HepG2 (cell line): ENCODE data around the gene PPP4R2. TPM values are rescaled to one million over a fixed set of nuclear protein-coding genes. Genes with fewer than 3 reads are reported as not detected.
A peak's percentile ranks its signal among the peaks of the same experiment; 100 is the strongest.

Experiments
- CHD4 ChIP-seq: fragments of 200-600 bp; sonication (generic); IDR thresholded peaks from 2 replicates; pipeline ENCODE4 v1.7.0; 2017; ENCODE audit warnings: mild to moderate bottlenecking, low read length, borderline replicate concordance
- HMGXB4 ChIP-seq, 2 experiments: sonication (generic) in 1 of 2; formaldehyde crosslinking in 1 of 2; IDR thresholded peaks; 2 replicates each; pipeline versions ENCODE4 v1.4.0 to v1.6.1; 2018 to 2020; ENCODE audit warnings: missing genetic modification reagents in 2 of 2, borderline replicate concordance in 1 of 2, low read depth in 1 of 2, mild to moderate bottlenecking in 1 of 2, missing biosample characterization in 1 of 2
- KAT8 ChIP-seq: IDR thresholded peaks from 2 replicates; pipeline ENCODE4 v1.6.1; 2016; ENCODE audit warnings: missing genetic modification reagents, missing compliant biosample characterization
- KMT2B ChIP-seq: IDR thresholded peaks from 2 replicates; pipeline ENCODE4 v1.6.1; 2016; ENCODE audit warnings: missing genetic modification reagents, missing compliant biosample characterization
- MLLT10 ChIP-seq: sonication (generic); formaldehyde crosslinking; IDR thresholded peaks from 2 replicates; pipeline ENCODE4 v1.4.0; 2020; ENCODE audit warnings: missing genetic modification reagents
- MTF1 ChIP-seq: sonication (generic); formaldehyde crosslinking; IDR thresholded peaks from 2 replicates; pipeline ENCODE4 v1.5.0; 2020; ENCODE audit warnings: missing genetic modification reagents
- NCOA5 ChIP-seq: sonication (generic); formaldehyde crosslinking; IDR thresholded peaks from 2 replicates; pipeline ENCODE4 v1.4.0; 2020; ENCODE audit warnings: missing genetic modification reagents
- NFYB ChIP-seq: sonication (generic); formaldehyde crosslinking; IDR thresholded peaks from 2 replicates; pipeline ENCODE4 v1.4.0; 2020; ENCODE audit warnings: missing genetic modification reagents
- NFYC ChIP-seq: IDR thresholded peaks from 2 replicates; pipeline ENCODE4 v1.6.1; 2016; ENCODE audit warnings: missing genetic modification reagents, missing compliant biosample characterization
- TP53 ChIP-seq: sonication (generic); formaldehyde crosslinking; conservative IDR thresholded peaks from 2 replicates; pipeline ENCODE4 v1.4.0; 2020; ENCODE audit warnings: missing genetic modification reagents
- ZNF224 ChIP-seq: sonication (generic); formaldehyde crosslinking; IDR thresholded peaks from 2 replicates; pipeline ENCODE4 v1.5.0; 2020; ENCODE audit warnings: mild to moderate bottlenecking, missing genetic modification reagents
- ZNF251 ChIP-seq: sonication (generic); formaldehyde crosslinking; IDR thresholded peaks from 2 replicates; pipeline ENCODE4 v1.9.0; 2021; ENCODE audit warnings: mild to moderate bottlenecking, missing genetic modification reagents
- ZNF768 ChIP-seq: sonication (generic); formaldehyde crosslinking; IDR thresholded peaks from 2 replicates; pipeline ENCODE4 v1.4.0; 2020; ENCODE audit warnings: missing genetic modification reagents
- polyA plus RNA-seq, 8 experiments: library from polyadenylated mRNA; depleted of rRNA in 3 of 8; stranded (reverse) in 7 of 8; unstranded in 1 of 8; fragments of >200 nt; fragmentation: Illumina TruSeq in 4 of 8; extraction: Trizol in 4 of 8; gene quantifications; 2 replicates each; pipeline versions ENCODE4 v1.2.1 to v1.2.3, GENCODE V29; 2011 to 2016; ENCODE audit warnings: low read depth in 4 of 8, missing spikeins in 1 of 8, mixed read lengths in 1 of 8; ENCODE audit not compliant: insufficient read depth in 1 of 8
- total RNA-seq, 5 experiments: library from RNA; depleted of rRNA; stranded (reverse); fragments of >200 nt; fragmentation: Illumina TruSeq; extraction: Trizol; gene quantifications; 2 replicates each; pipeline ENCODE4 v1.2.3, GENCODE V29; 2016; ENCODE audit warnings: low read depth in 1 of 5
- TF ChIP-seq, protein P1 (sequence below): sonication (generic); formaldehyde crosslinking; IDR thresholded peaks from 2 replicates; pipeline ENCODE4 v1.5.1; 2020; ENCODE audit warnings: mild to moderate bottlenecking, missing genetic modification reagents, borderline replicate concordance
- TF ChIP-seq, protein P2 (sequence below): sonication (generic); formaldehyde crosslinking; IDR thresholded peaks from 2 replicates; pipeline ENCODE4 v1.5.0; 2020; ENCODE audit warnings: missing genetic modification reagents

The PPP4R2 gene
- total and polyA plus RNA-seq, 2 of the 13 experiments (the other 11 are each of a cell fraction or from before 2014, with no cell fraction given), result 22.3 to 161 TPM

GRCh38 chr3:72996473-72997333 lies at the start of gene PPP4R2 (continued):
- TF ChIP-seq, protein P1, sequence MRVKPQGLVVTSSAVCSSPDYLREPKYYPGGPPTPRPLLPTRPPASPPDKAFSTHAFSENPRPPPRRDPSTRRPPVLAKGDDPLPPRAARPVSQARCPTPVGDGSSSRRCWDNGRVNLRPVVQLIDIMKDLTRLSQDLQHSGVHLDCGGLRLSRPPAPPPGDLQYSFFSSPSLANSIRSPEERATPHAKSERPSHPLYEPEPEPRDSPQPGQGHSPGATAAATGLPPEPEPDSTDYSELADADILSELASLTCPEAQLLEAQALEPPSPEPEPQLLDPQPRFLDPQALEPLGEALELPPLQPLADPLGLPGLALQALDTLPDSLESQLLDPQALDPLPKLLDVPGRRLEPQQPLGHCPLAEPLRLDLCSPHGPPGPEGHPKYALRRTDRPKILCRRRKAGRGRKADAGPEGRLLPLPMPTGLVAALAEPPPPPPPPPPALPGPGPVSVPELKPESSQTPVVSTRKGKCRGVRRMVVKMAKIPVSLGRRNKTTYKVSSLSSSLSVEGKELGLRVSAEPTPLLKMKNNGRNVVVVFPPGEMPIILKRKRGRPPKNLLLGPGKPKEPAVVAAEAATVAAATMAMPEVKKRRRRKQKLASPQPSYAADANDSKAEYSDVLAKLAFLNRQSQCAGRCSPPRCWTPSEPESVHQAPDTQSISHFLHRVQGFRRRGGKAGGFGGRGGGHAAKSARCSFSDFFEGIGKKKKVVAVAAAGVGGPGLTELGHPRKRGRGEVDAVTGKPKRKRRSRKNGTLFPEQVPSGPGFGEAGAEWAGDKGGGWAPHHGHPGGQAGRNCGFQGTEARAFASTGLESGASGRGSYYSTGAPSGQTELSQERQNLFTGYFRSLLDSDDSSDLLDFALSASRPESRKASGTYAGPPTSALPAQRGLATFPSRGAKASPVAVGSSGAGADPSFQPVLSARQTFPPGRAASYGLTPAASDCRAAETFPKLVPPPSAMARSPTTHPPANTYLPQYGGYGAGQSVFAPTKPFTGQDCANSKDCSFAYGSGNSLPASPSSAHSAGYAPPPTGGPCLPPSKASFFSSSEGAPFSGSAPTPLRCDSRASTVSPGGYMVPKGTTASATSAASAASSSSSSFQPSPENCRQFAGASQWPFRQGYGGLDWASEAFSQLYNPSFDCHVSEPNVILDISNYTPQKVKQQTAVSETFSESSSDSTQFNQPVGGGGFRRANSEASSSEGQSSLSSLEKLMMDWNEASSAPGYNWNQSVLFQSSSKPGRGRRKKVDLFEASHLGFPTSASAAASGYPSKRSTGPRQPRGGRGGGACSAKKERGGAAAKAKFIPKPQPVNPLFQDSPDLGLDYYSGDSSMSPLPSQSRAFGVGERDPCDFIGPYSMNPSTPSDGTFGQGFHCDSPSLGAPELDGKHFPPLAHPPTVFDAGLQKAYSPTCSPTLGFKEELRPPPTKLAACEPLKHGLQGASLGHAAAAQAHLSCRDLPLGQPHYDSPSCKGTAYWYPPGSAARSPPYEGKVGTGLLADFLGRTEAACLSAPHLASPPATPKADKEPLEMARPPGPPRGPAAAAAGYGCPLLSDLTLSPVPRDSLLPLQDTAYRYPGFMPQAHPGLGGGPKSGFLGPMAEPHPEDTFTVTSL, result no peak
- TF ChIP-seq HMGXB4 (CRISPR knock-in tag; IDR thresholded peaks at IDR 0.05; ENCODE audit: borderline replicate concordance in 1 of 2, low read depth in 1 of 2), result peak; percentile 64 to 82; a peak in 3 of 4 replicates
- TF ChIP-seq MLLT10 (CRISPR knock-in tag), result no peak
- no peak for TF ChIP-seq ZNF224
- no peak for TF ChIP-seq NFYB (CRISPR knock-in tag)
- no peak for TF ChIP-seq MTF1 (CRISPR knock-in tag)
- no peak for TF ChIP-seq ZNF251 (CRISPR knock-in tag)
- no peak for TF ChIP-seq NCOA5
- no peak for TF ChIP-seq ZNF768 (CRISPR knock-in tag)
- TF ChIP-seq KMT2B (CRISPR knock-in tag), result peak; percentile 29; the same call in 1 of the 2 replicates
- TF ChIP-seq, protein P2, sequence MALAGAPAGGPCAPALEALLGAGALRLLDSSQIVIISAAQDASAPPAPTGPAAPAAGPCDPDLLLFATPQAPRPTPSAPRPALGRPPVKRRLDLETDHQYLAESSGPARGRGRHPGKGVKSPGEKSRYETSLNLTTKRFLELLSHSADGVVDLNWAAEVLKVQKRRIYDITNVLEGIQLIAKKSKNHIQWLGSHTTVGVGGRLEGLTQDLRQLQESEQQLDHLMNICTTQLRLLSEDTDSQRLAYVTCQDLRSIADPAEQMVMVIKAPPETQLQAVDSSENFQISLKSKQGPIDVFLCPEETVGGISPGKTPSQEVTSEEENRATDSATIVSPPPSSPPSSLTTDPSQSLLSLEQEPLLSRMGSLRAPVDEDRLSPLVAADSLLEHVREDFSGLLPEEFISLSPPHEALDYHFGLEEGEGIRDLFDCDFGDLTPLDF, result 0 out of 2 replicates have a peak, but pooled peaks have one; percentile 42
- 0 out of 2 replicates have a peak, but pooled peaks have one; percentile 23 for TF ChIP-seq NFYC
- no peak for TF ChIP-seq TP53 (CRISPR knock-in tag)
- TF ChIP-seq CHD4, result no peak
- peak; percentile 56 for TF ChIP-seq KAT8 (CRISPR knock-in tag)
